Neural cell (in vitro differentiated cells): ENCODE measurements around the gene PTPRT.

Experiments
- CTCF ChIP-seq: fragments of 450-650 bp; IDR thresholded peaks from 2 replicates; pipeline ENCODE4 v1.5.1; 2014; ENCODE audit warnings: antibody characterized with exemption, mild to moderate bottlenecking, moderate library complexity; ENCODE audit not compliant: poor library complexity, severe bottlenecking
- EP300 ChIP-seq: fragments of 450-650 bp; conservative IDR thresholded peaks from 2 replicates; pipeline ENCODE4 v1.6.1; 2014; ENCODE audit warnings: antibody characterized with exemption, mild to moderate bottlenecking, moderate library complexity; ENCODE audit not compliant: poor library complexity, severe bottlenecking
- EZH2 ChIP-seq: fragments of 200-600, 300-800 bp; shearing (Covaris generic), sonication (generic); IDR thresholded peaks from 2 replicates; pipeline ENCODE4 v1.6.1; 2014; ENCODE audit warnings: antibody characterized with exemption, low read length, borderline replicate concordance, mild to moderate bottlenecking; ENCODE audit not compliant: insufficient read depth, poor library complexity, severe bottlenecking
- MXI1 ChIP-seq: fragments of 450-650 bp; conservative IDR thresholded peaks from 2 replicates; pipeline ENCODE4 v1.6.1; 2014; ENCODE audit warnings: antibody characterized with exemption, mild to moderate bottlenecking; ENCODE audit not compliant: poor library complexity, severe bottlenecking
- TAF1 ChIP-seq: IDR thresholded peaks from 2 replicates; pipeline ENCODE4 v1.6.1; 2012; ENCODE audit warnings: low read depth

DNA sequence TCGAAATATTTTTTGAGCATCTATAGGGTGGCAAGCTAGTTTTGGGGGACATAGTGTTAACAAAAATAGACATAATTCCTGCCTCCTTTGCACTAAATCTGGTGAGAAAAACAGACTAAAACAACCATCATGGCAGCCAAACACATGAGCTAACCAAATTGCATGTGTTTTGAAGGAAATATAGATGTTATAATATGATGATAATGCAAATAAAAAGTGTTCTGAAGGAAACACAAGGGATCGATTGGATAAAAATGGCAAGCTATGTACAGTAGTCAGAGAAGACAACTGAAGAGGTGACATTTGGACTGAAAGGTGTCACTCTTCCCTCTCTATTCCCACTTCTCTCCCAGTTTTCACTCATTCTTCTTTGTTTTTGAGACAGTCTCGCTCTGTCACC is 706.9 kb downstream of the PTPRT start:
- TF ChIP-seq EP300 (no peak), CTCF (no peak), EZH2 (no peak), MXI1 (no peak), TAF1 (no peak)
